ENCODE results near the gene S100A2.
"Not testable (repeated sequence)": the region's sequence is repeated elsewhere in the genome, so short reads cannot be mapped to it uniquely, and the experiment has no call there.

S100A2 gene

DNA sequence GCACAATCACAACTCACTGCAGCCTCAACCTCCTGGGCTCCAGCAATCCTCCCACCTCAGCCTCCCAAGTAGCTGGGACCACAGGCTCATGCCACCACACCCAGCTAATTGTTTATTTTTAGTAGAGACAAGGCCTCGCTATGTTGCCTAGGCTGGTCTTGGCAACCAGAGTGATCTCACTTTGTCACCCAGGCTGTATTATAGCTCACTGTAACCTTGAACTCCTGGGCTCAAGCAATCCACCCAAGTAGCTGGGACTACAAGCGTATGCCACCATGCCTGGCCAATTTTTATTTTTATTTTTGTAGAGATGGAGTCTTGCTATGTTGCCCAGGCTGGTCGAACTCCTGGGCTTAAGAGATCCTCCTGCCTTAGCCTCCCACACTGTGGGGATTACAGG lies 3.6 kb downstream of the S100A2 start:
- DNase-seq, result not testable (repeated sequence)

DNA sequence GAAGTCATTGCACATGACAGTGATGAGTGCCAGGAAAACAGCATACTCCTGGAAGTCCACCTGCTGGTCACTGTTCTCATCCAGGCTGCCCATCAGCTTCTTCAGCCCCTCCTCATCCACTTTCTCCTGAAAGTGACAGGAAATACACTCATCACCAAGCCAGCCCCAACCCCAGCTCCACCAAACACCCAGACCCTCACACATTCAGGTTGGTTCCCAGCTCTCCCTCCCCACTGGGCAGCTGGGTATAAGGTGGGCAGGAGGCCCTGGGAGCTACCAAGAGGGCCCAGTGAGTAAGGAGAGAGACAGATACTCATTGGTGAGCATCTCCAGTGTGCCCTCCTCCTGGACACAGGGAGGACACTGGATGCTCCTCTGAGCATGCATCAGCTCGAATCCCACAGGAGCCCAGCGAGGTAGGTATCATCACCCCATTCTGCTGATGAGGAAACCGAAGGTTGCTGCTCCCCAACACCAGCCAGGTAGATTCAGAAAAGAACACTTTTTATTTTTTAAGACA lies 4.1 kb downstream of the S100A2 start:
- no peak for DNase-seq

DNA sequence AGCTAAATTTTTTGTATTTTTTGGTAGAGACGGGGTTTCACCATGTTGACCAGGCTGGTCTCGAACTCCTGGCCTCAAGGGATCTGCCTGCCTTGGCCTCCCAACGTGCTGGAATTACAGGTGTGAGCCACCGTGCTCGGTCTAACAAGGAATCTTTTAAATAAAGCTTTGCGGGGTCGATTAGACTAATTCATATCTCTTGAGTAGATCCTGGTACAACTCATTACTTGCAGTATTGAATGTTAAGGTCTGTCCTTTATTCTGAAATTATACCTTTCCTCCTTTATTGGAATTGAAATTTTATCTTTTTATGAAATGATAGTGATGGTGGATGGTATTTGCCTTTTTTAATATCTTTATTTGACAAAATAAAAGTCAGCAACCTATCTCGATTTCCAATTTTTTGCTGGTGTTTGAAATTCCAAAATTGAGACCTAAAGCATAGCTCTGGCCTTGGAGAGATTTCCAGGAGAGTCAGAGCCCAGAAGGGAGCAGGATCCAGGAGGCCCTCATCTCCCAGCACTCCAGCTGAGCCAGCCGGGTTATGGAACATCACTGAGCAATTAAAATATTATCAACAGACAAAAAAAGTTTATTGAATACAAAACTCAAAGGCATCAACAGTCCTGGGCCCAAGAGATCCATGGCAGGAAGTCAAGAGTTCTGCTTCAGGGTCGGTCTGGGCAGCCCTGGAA lies 4.7 kb downstream of the S100A2 start:
- no peak for DNase-seq

DNA sequence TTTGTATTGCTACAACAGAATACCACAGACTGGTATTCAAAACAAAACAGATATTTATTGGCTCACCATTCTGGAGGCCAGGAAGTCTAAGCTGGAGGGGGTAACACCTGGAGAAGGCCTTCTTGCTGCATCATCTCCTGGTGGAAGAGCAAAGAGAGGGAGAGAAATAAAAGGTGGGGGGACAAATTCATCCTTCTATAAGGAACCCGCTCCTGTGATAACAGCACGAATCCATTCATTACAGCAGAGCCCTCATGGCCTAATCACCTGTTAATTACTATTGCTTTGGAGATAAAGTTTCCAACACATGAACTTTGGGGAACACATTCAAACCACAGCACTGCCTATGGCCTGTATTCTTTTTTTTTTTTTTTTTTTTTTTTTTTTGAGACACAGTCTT lies 5.4 kb downstream of the S100A2 start:
- no peak for DNase-seq

DNA sequence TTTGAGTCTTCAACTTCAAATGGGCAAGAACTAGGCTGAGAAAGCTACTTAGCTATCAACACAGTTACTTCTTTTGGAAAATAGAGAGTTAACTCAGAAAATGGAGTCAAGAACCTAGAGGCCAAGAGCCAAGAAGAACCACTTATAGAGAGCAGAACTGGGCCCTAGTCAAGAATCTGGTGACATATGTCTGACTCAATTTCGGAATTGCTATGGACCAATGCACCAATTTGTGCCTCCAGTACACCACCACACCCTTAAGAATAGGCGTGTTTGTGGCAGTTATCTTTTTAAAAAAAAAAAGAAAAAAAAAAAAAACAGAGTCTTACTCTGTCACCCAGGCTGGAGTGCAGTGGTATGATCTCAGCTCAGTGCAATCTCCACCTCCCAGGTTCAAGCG lies 7.8 kb downstream of the S100A2 start:
- no peak for DNase-seq

DNA sequence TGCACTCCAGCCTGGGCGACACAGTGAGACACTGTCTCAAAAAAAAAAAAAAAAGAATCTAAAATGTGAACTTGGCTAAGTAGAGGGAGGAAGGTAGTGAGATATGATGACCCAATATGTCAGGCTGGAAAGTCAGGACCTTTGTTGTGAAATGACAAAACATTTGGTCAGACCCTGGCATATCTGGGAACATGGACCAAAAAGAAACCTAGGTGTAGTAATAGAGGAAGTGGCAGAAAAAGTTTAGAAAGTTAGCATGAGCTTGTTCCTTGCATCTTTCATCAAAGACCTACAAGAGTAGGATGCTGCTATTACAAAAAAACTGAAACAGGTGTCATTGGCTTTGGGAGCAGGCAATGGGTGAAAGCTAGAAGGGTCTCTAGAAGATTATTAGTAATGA lies 9.3 kb downstream of the S100A2 start:
- DNase-seq, result no peak

DNA sequence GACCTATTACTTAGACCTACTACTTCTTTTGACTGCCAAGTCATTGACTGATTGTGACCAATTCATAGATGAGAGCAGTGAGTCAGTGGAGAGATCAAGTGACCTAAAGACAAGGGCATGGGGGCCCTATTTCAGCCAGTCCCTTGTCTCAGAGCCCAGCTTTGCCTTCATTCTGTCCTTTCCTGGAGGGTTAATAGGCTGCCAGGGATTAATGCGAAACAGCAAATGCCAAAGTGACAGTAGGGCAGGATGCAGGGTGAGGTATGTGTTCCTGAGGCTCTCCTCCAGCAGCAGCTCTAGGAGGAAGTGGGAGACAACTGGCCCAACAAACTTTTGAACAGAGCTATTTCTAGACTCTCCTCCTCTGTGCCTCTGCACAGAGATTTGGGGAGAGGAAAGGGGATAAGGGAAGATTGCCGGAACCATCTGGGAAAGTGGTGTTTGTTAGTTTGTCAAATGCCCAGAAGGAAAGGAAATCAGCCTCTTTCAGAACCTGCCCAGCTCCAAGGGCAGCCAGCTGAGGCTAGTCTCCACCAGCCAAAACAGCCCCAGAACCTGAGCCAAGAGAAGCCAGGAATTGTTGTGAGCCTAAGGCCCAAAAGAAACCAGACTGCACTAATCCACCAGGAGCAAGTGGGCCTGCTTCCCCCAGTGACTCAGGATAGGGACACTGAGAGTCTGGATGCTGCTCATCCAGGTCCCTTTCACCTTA lies 11.7 kb downstream of the S100A2 start:
- no peak for DNase-seq

DNA sequence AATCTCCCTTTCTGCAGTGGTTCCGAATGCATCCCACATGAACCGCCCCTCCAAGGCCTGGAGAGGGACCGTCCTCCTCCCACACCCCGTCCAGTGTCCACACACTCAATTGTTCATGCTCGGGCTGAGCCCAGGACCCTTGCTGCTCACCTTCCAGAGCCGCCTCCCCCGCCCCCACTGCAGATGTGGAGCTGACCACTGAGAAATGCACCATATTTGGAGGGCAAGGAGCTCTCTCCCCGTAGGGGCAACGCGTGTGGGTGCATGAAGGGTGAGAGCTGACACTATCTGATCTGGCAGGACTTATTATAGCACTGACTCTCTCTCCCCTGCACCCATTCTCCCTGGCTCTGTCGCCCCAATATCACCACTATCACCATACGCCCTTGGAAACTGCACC lies 12.5 kb downstream of the S100A2 start:
- DNase-seq, result no peak

DNA sequence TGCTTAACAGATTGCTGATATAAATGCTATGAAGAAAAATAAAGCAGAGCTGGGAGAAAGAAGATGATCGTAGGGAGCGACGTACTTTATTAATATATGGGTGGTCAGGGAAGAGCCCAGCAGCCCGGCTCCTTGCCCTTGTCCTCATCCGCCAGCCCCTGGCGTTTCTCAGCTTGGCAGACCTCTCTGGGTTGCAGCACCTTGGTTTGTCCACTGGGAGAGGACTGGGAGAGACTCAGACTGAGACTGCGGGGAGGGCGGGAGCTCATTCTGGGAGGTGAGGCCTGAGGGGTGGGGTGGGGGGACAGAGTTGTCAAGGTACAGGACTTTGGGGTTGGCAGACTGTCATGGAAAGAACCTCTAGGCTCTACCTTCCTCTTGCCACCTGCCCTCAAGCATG lies 13.3 kb downstream of the S100A2 start:
- DNase-seq, result no peak

DNA sequence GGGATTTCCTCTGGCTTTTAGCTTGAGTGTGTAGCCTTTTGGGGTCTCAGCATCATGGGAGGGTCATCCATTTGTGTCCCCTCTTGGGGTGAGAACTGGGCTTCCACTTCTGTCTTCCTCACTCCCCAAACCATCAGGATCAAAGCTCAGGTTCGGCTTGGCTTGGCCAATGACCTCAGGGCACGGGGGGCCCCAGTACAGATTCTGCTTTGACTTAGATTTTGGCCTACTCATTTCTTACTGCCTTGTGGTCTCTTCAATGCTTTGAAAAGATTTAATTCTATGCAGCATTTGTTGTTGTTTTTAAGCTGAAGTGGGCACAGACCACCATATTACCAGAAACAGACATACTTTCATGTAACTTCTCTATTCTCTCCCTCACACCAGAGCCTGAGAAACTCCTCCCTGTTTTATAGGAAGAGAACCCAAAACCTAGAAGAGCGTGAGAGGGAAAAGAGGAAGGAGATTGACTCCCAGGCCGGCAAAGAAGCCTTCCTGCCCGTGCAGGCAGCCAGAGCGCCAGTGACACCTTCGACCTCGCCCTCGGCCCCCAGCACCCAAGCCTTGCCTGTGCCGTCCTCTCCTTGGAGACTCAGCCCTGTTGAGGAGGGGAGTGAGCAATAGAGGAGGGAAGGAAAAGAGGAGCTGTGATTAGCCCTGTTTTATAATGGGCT lies 14.7 kb downstream of the S100A2 start:
- DNase-seq, result no peak

DNA sequence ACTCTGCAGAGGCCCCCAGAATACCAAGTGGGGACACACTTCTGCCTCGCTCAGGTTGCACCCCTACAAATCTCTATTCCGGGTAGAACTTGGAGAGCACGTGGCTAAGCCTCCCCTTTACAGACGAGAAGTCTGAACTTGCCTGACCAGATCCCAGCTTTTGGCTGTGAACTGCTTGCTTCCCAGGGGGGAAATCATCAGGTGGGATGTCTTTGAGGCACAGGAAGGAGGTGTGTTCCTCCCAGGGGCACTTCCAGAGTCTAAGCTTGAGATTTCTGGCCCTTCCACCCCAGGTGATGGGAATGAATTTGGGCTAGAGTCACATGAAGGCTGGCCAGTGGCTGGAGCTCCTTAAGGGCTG lies 15.3 kb downstream of the S100A2 start:
- DNase-seq, result no peak

DNA sequence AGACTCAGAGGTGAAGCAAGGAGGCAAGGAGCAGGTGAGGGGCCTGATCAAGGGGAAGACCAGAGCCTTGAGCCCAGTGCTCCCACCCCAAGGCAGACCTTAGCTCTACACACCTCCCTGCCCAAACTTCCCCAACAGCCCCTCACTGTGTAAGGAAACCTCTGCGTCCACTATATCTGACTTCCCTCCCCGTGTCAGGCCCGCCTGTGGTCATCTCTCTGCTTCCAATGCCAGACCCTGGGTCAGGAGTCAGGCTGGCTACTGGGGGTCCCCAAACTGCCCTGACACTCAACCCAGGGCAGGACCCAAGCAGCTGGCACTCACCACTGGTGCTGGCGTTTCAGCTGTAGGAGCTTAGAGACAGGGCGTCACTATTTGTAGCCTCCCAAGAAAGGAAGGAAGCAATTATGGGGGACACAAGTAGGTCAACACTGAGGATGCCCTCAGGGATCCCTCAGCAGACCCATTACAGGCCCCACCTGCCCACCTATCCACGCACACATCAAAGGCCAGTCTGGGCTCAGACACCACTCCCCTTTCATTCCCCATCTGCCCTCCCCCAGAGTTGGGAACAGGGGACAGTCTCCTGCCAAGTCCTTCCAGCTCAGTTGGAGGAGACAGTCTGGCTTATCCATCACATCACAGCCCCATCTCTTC lies 15.8 kb downstream of the S100A2 start:
- no peak for DNase-seq

DNA sequence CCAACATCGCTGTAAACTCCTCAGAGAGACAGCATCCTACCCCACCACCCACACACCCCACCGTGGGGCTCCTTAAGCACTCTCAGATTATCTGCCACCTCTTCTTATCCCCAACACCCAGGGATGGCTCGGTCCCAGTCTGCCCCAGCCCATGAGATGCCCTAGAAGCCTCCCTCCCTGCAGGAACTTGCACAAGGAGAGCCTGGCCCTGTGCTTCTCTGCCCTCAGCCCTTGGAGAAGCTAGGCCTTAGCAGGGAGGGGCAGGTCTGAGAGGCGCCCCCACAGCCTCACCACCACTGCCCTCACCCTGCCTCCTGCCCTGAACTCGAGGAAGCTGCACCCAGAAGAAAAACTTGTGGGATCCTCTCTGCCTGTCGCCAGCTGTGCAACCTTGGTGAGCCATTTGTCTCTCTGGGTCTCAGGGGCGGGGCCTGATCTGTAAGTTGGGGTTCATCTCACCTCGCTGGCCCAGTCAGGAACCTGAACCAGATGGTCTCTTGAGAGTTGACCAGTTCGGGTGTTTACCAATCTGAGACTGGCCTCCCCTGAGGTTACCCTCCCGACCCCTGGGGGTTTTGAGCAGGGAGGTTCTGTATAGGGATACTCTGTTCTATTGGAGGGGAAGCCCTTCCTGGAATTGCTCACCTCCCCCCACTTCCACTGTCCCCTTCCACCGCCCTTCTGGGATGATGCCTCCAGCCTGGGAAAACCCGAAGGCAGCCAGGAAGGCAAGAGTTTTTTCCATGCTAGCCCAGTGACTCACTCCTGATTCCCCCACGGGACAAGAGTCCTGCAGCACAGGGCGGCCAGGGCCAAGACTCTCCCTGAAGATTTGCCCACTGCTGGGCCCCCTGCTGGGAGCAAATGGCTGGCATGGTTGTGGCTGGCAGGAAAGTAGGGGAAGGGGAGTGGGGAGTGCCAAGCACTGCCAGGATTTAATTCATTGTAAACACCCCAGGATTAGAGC lies 16.6 kb downstream of the S100A2 start, which contains the start of gene S100A3:
S100A3 (minus strand) TSS at position 537 of the 967 bp plus-strand sequence. CDS start 773 bp downstream, outside the sequence.
- no peak for DNase-seq

DNA sequence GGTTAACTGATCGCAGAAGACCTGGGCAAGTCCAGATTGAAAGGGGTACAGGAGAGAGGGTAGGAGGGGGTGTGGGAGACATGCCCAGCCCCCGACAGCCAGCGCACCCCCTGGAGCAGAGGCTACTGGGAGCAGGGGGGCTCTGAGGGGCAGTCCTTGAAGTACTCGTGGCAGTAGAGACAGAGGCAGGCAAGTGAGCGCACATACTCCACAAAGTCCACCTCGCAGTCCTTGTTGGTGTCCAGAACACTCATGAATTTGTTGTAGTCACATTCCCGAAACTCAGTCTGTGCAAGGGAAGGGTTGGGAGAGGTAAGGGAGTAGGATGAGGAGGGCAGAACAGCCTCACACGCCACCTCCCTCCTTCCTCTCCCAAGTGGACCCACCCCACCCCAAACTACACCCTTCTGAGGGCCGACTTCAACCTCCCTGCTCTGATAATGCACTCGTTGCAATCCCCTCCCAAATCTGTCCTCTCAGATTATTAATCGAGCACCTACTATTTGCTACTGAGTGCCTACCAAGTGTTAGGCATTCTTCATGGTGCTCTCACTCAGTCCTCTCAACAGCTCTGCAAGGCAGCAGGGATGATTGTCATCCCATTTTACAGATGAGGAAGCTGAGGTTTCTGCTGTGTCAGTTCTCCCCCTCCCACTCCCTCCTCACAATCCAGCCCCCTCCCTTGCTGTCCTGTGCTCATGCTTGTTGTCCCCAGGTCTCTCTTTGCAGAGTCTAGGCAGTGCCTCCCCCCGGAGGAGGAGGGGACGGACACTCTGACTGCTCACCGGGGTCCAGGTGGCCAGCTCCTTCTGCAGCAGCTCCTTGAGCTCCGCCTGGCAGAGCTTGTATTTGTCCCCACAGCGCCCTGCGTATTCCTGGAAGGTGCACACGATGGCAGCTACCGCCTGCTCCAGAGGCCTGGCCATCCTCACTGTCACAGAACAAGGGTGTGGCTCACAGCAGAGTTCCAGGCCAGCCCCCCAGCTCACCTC lies 17.8 kb downstream of the S100A2 start:
- DNase-seq, result no peak

DNA sequence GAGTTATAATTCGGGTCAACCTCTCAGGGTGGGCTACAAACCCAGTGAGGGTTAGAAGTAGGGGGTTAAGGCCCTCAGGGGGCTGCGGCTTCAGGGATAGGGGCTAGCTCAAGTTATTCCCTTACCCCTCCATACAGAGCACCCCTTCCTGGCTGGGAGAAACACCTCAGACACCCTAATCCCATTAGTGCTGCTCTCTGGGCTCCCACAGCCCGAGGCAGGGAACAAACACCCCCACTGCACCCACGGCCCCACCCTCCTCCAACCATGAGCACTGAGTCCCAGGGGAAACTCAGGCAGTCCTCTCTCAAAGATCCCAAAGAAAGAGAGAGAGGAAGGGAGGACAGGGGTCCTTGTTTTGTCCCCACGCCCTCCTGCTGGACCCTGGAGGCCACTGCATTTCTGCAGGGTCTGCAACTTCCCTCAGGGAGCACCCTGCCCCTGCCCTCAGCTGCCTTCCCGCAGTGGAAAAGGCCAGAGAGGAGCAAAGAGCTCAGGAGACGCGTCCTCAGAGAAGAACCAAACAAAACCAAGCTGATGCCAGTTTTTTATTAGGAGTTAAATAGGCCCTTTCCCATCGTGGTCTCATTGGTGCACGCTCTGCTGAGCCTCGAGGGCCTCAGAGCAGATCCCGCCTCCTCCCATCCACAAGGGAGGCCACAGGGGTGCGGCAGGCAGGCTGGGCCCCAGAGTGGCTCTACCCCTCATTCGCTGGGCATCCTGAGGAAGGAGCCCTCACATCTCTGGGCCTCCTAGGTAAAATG lies 18.7 kb downstream of the S100A2 start:
- DNase-seq, result no peak

DNA sequence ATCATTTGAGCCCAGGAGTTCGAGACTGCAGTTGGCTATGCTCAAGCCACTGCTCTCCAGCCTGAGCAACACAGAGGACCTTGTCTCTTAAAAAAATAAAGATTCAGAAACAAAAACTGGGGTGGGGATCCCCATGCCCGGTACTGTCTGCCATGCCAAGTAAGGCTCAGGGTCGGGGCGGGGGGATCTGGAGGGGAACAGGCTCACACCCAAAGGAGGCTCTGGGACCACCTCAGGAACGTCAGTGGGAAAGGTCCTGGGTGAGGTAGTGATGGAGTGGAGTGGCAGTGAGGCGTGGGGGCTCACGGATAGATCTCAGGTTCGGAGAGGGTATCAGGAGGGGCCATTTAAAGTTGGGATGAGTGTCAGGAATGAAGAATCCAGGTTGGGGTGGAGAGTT lies 19.3 kb downstream of the S100A2 start:
- no peak for DNase-seq

DNA sequence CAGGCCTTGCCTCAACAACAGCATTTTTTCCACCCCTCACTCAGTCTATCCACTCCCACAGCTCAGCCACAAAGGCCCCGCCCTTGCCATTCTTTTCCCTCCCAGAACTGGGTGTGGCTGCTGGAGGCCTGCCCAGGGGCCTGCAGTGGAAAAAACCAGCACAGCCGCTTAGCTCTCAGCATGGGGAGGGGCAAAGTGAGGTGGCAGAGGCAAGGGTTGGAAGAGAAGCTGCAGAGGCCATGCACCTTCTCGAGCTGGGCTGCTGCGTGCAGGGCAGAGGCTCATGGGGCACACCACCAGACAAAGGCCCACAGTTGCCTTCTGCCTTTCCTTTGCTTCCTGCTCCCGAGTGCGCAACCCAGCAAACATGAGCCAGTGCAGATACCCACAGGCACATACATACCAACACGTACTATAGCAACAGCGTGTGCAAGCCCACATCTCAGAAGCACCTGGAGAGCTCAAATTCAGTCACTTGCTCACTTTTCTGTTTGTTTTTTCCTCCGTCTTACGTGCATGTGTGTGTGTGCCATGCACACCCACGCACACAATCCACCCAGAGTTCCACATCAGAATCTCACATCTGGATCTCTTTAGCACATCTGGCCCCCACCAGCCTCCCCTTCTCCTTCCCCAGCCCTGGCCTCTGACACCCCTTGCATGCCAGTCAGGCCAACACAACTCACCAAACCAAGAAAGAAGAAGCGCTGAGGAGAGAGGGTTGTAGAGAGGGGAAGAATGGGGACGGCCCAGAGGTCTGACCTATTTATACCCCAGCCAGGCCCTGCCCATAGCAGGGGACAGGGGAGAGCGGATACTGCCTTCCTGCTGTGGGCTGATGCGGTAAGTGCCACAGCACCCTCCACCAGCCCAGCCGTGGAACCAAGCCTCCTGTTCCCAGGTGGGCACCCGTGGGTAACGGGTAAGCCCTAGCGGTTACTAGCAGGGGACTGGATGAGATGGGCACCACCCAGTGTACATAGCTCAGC lies 20.3 kb downstream of the S100A2 start, which contains the start of gene S100A4:
S100A4 (minus strand) TSS at position 740 of the 989 bp plus-strand sequence. CDS start 1,012 bp downstream, outside the sequence.
- DNase-seq, result peak; percentile 86

DNA sequence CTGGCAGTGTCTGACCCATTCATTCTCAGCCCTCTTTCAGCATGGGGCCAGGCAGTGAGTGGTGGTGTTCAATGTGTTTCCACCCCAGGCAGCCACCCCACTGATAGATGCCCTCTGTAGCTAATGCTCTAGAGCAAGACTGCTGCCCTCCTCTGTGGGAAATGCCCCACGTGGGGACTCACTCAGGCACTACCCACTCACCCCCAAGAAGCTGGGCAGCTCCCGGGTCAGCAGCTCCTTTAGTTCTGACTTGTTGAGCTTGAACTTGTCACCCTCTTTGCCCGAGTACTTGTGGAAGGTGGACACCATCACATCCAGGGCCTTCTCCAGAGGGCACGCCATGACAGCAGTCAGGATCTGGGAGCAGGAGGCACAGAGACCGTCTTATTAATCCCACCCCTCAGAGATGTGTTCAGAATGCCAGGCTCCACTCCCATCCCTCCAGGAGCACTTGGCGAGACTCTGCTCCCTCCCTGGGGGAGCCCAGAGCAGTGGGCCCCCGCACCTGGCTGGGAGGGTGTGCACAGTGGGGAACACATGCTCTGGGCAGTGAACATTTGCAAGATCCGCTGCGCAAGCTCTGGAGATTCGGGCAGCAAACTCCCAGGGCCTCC lies 21.1 kb downstream of the S100A2 start:
- no peak for DNase-seq
